Stimulated activated CD4-positive, alpha-beta T cell treated with anti-CD3 and anti-CD28 coated beads, Interleukin-4, amount 100 ng/mL, for 48 hours (primary cell): ENCODE measurements around the gene ZNF70.

Experiments used
- DNase-seq, 2 donors: peaks; one replicate each; pipeline ENCODE4 v3.0.0-alpha.2; 2020; ENCODE audit warnings: low read depth in 2 of 2

ZNF70 gene

GRCh38 chr22:23750714-23751440, at the start of gene ZNF70:
ZNF70 (minus strand) TSS chr22:23751112; CDS start chr22:23745140, 5,972 bp downstream.
- peak; percentile 67 to 69 for DNase-seq

- no peak for DNase-seq
Measured at GRCh38 chr22:23796461-23796860, 45.5 kb upstream of the ZNF70 start.

- no peak for DNase-seq
Measured at GRCh38 chr22:23793326-23793725, 42.4 kb upstream of the ZNF70 start.

GRCh38 chr22:23791738-23792645, 41.1 kb upstream of the ZNF70 start:
- no peak for DNase-seq

- DNase-seq, result no peak
Measured at GRCh38 chr22:23790819-23791737, 40.2 kb upstream of the ZNF70 start.

- DNase-seq, result no peak
Measured at GRCh38 chr22:23789638-23790037, 38.7 kb upstream of the ZNF70 start.

- DNase-seq, result no peak
Measured at GRCh38 chr22:23789121-23789520, 38.2 kb upstream of the ZNF70 start.

- DNase-seq, result no peak
Measured at GRCh38 chr22:23787910-23788309, 37.0 kb upstream of the ZNF70 start.

- no peak for DNase-seq
Measured at GRCh38 chr22:23787600-23787896, 36.6 kb upstream of the ZNF70 start.

GRCh38 chr22:23786752-23787599, 36.1 kb upstream of the ZNF70 start, which contains the start of gene SMARCB1:
SMARCB1 (plus strand) TSS chr22:23786966; CDS start chr22:23787170, 204 bp downstream.
- peak; percentile 83 to 88 for DNase-seq

- no peak for DNase-seq
Measured at GRCh38 chr22:23786261-23786710, 35.4 kb upstream of the ZNF70 start.

GRCh38 chr22:23784215-23784732, 33.4 kb upstream of the ZNF70 start:
- no peak for DNase-seq

- DNase-seq, result no peak
Measured at GRCh38 chr22:23783265-23784150, 32.6 kb upstream of the ZNF70 start.

GRCh38 chr22:23782703-23783102, 31.8 kb upstream of the ZNF70 start:
- DNase-seq, result no peak

- no peak for DNase-seq
Measured at GRCh38 chr22:23782252-23782651, 31.3 kb upstream of the ZNF70 start.

GRCh38 chr22:23781511-23782183, 30.7 kb upstream of the ZNF70 start:
- no peak for DNase-seq

- no peak for DNase-seq
Measured at GRCh38 chr22:23781065-23781464, 30.2 kb upstream of the ZNF70 start.

- no peak for DNase-seq
Measured at GRCh38 chr22:23780146-23780748, 29.3 kb upstream of the ZNF70 start.

- DNase-seq, result no peak
Measured at GRCh38 chr22:23779731-23780130, 28.8 kb upstream of the ZNF70 start.
